ENCODE data around the gene BPIFB6. TPM values are rescaled to one million over a fixed set of nuclear protein-coding genes. Genes with fewer than 3 reads are reported as not detected.

BPIFB6 gene
- total RNA-seq, 1 experiment from 2014 or later, result not detected

GRCh38 chr20:33007376-33008335 is 23.8 kb upstream of the BPIFB6 start, which contains the start of gene BPIFB2:
BPIFB2 (plus strand) TSS chr20:33007704; CDS start chr20:33008575, 871 bp downstream.
- ATAC-seq, result no peak
- Histone ChIP-seq H3K27me3 (ENCODE audit: low read length) (peaks cover 21% of the 10 kb centered on the region), H3K9me2 (replicated peaks; ENCODE audit: low read length) (no peaks in the 10 kb centered on the region), H3K79me2 (ENCODE audit: low read length) (no peaks in the 10 kb centered on the region), H3K27ac (ENCODE audit: low read length) (no peak within 1 kb of the TSS), H4K20me1 (ENCODE audit: low read length) (no peaks in the 10 kb centered on the region), H3F3A (ENCODE audit: low read length, unreplicated experiment) (no peaks in the 10 kb centered on the region), H3K36me3 (ENCODE audit: low read depth, low read length) (no peaks in the 10 kb centered on the region), H3K4me1 (ENCODE audit: insufficient read depth, low read length) (no peaks in the 10 kb centered on the region), H3K9ac (ENCODE audit: low read length) (no peak within 1 kb of the TSS), H3K4me2 (ENCODE audit: low read length) (no peak within 1 kb of the TSS), H3K9me3 (ENCODE audit: low read length) (no peaks in the 10 kb centered on the region), H2AFZ (ENCODE audit: low read length) (no peak within 1 kb of the TSS), H3K4me3 (ENCODE audit: low read length) (no peak within 1 kb of the TSS)
- no TSS peak for BruUV-seq (replicated peaks)
- TF ChIP-seq CTCF (conservative IDR thresholded peaks at IDR 0.05; ENCODE audit: low read depth, low read length), result no peak
- TF ChIP-seq EZH2 (IDR thresholded peaks at IDR 0.05; ENCODE audit: low read length, unreplicated experiment), result no peak
- TF ChIP-seq EZH2phosphoT487 (IDR thresholded peaks at IDR 0.05; ENCODE audit: borderline replicate concordance, low read length), result no peak
- DNase-seq, result no peak
- CTCF ChIA-PET, result no interaction called here
- POLR2A ChIA-PET (ENCODE audit: unreplicated experiment), result no interaction called here
- intact Hi-C loops (cut with micrococcal nuclease), result no loop called here

GRCh38 chr20:33008336-33009213 is 22.9 kb upstream of the BPIFB6 start:
- H3K4me2 ChIP-seq (ENCODE audit: low read length), result no peak overlapping the region
- no peaks in the 10 kb centered on the region for H3K9me2 ChIP-seq (replicated peaks; ENCODE audit: low read length)
- no peaks in the 10 kb centered on the region for H3K4me1 ChIP-seq (ENCODE audit: insufficient read depth, low read length)
- no peak overlapping the region for H3K9ac ChIP-seq (ENCODE audit: low read length)
- no peaks in the 10 kb centered on the region for H3F3A ChIP-seq (ENCODE audit: low read length, unreplicated experiment)
- no TSS peak for BruUV-seq (replicated peaks)
- no peak overlapping the region for H3K27ac ChIP-seq (ENCODE audit: low read length)
- TF ChIP-seq CTCF (conservative IDR thresholded peaks at IDR 0.05; ENCODE audit: low read depth, low read length) (no peak), EZH2phosphoT487 (IDR thresholded peaks at IDR 0.05; ENCODE audit: borderline replicate concordance, low read length) (no peak), EZH2 (IDR thresholded peaks at IDR 0.05; ENCODE audit: low read length, unreplicated experiment) (no peak)
- intact Hi-C loops (cut with micrococcal nuclease), result no loop called here
- no peak overlapping the region for H3K4me3 ChIP-seq (ENCODE audit: low read length)
- no peak overlapping the region for H2AFZ ChIP-seq (ENCODE audit: low read length)
- POLR2A ChIA-PET (ENCODE audit: unreplicated experiment), result no interaction called here
- peaks cover 29% of the 10 kb centered on the region for H3K27me3 ChIP-seq (ENCODE audit: low read length)
- no peaks in the 10 kb centered on the region for H4K20me1 ChIP-seq (ENCODE audit: low read length)
- no peaks in the 10 kb centered on the region for H3K79me2 ChIP-seq (ENCODE audit: low read length)
- H3K36me3 ChIP-seq (ENCODE audit: low read depth, low read length), result no peaks in the 10 kb centered on the region
- H3K9me3 ChIP-seq (ENCODE audit: low read length), result no peaks in the 10 kb centered on the region
- DNase-seq, result no peak
- no peak for ATAC-seq
- CTCF ChIA-PET, result interaction anchor here (0.6 kb wide), 1 partner anchor 106 kb away, joined by 3 read pairs; no protein-coding TSS in a partner anchor

All from PC-3 (cell line).